OCI-LY3 (cell line): ENCODE measurements around the gene RIN3.

ENCODE experiments used
- H2AFZ ChIP-seq: fragments of 200-600, 300-600 bp; shearing (Covaris generic); 2 replicates; pipeline ENCODE4 v1.6.0; 2014; ENCODE audit warnings: antibody characterized with exemption, low read depth, low read length
- H3K27ac ChIP-seq: fragments of 200-600, 300-600 bp; sonication (generic); 2 replicates; pipeline ENCODE4 v1.5.1; 2014; ENCODE audit warnings: mild to moderate bottlenecking, low read length, moderate library complexity, mixed read lengths
- H3K27me3 ChIP-seq: fragments of 200-600, 300-600 bp; sonication (generic); 2 replicates; pipeline ENCODE4 v1.6.1; 2014; ENCODE audit warnings: low read depth, low read length, mixed read lengths
- H3K36me3 ChIP-seq: fragments of 200-600, 300-600 bp; sonication (generic); replicated peaks from 2 replicates; pipeline ENCODE3; 2014; ENCODE audit warnings: low read depth, low read length, mixed read lengths
- H3K4me1 ChIP-seq: fragments of 300-600, 200-600 bp; sonication (generic); 2 replicates; pipeline ENCODE4 v1.6.1; 2014; ENCODE audit warnings: low read length, mixed read lengths
- H3K4me2 ChIP-seq: fragments of 200-600, 300-600 bp; sonication (generic); 2 replicates; pipeline ENCODE4 v1.6.1; 2014; ENCODE audit warnings: low read length, mixed read lengths
- H3K4me3 ChIP-seq: fragments of 300-600, 200-600 bp; sonication (generic); 2 replicates; pipeline ENCODE4 v1.5.1; 2014; ENCODE audit warnings: antibody characterized with exemption, mild to moderate bottlenecking, low read length, moderate library complexity
- H3K79me2 ChIP-seq: fragments of 300-600, 200-600 bp; shearing (Covaris generic); 2 replicates; pipeline ENCODE4 v1.6.1; 2014; ENCODE audit warnings: mild to moderate bottlenecking, low read length, mixed read lengths
- H3K9ac ChIP-seq: fragments of 300-600, 200-600 bp; shearing (Covaris generic); 2 replicates; pipeline ENCODE4 v1.6.0; 2014; ENCODE audit warnings: mild to moderate bottlenecking, low read length, moderate library complexity
- H3K9me3 ChIP-seq: fragments of 200-600, 300-600 bp; shearing (Covaris generic); 2 replicates; pipeline ENCODE4 v1.6.1; 2014; ENCODE audit warnings: low read length, mixed read lengths; ENCODE audit not compliant: insufficient read depth
- H4K20me1 ChIP-seq: fragments of 200-600, 300-600 bp; sonication (generic); 2 replicates; pipeline ENCODE4 v1.6.1; 2016; ENCODE audit warnings: low read length, mixed read lengths; ENCODE audit not compliant: insufficient read depth
- CTCF ChIP-seq: fragments of 200-600, 300-600 bp; sonication (generic); IDR thresholded peaks from 2 replicates; pipeline ENCODE4 v1.5.1; 2014; ENCODE audit warnings: antibody characterized with exemption, low read length, low read depth
- EZH2phosphoT487 ChIP-seq: fragments of 200-600 bp; shearing (Covaris generic); IDR thresholded peaks from 2 replicates; pipeline ENCODE4 v1.6.1; 2018; ENCODE audit warnings: antibody characterized with exemption, mixed run types, low read depth

Gene RIN3

GRCh38 chr14:92491782-92492181, 21.8 kb upstream of the RIN3 start:
- Histone ChIP-seq H4K20me1 (no peaks in the 10 kb centered on the region), H2AFZ (no peak overlapping the region), H3K9me3 (no peaks in the 10 kb centered on the region), H3K27ac (no peak overlapping the region), H3K36me3 (no peaks in the 10 kb centered on the region), H3K4me1 (peaks cover 20% of the 10 kb centered on the region), H3K4me2 (no peak overlapping the region), H3K27me3 (peaks cover 9% of the 10 kb centered on the region; the same call in 1 of the 2 replicates), H3K9ac (no peak overlapping the region), H3K4me3 (no peak overlapping the region), H3K79me2 (no peaks in the 10 kb centered on the region)
- no peak for TF ChIP-seq EZH2phosphoT487
- TF ChIP-seq CTCF: no peak

DNA sequence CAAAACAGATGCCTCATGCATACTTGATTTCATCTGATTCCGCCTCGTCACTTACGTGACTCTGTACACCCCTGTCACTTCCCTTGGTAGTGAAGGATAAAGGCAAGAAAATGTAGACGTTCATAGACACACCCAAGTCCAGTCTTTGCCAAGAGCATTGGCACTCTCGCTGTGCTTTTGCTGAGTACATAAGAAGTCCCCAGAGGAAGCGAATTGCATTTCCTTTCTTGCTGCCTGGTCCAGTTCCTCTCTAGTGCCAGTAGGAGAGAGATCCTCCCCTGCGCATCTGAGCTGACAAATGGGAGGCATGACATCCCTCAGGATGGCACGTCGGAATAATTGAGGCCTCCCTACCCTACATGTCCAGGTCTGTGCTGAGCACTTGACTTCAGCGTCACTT, 21.3 kb upstream of the RIN3 start:
- Histone ChIP-seq H3K36me3 (no peaks in the 10 kb centered on the region), H3K27ac (no peak overlapping the region), H3K9ac (no peak overlapping the region), H3K4me1 (peaks cover 20% of the 10 kb centered on the region), H3K27me3 (peaks cover 4% of the 10 kb centered on the region; the same call in 1 of the 2 replicates), H3K9me3 (no peaks in the 10 kb centered on the region), H3K79me2 (no peaks in the 10 kb centered on the region), H3K4me3 (no peak overlapping the region), H3K4me2 (no peak overlapping the region), H2AFZ (no peak overlapping the region), H4K20me1 (no peaks in the 10 kb centered on the region)
- no peak for TF ChIP-seq EZH2phosphoT487
- TF ChIP-seq CTCF: no peak

DNA sequence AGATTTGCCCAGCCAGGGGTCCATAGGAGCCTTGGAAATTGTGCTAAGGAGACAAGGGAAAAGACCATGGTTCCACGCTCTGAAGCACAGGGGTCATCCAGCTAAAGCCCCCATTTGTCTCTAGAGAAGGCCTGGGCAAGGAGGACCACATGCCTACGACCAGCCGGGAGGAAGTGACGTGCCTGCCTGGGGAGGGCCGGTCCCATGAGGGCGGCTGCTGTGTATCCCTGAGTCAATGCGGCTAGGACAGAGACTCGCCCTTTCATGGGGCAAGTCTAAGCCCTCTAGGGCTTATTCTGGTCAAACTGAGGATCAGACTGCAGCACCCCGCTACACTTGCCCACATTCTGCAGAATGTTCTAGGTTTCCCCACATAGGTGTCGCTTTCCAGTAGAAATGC, 20.6 kb upstream of the RIN3 start:
- H3K9me3 ChIP-seq: no peaks in the 10 kb centered on the region
- no peaks in the 10 kb centered on the region; the same call in 1 of the 2 replicates for H3K27me3 ChIP-seq
- no peak overlapping the region for H3K4me2 ChIP-seq
- no peak for TF ChIP-seq CTCF
- H3K27ac ChIP-seq: no peak overlapping the region
- peaks cover 20% of the 10 kb centered on the region for H3K4me1 ChIP-seq
- H3K36me3 ChIP-seq: no peaks in the 10 kb centered on the region
- no peak overlapping the region for H3K9ac ChIP-seq
- no peaks in the 10 kb centered on the region for H3K79me2 ChIP-seq
- H3K4me3 ChIP-seq: no peak overlapping the region
- no peak overlapping the region for H2AFZ ChIP-seq
- H4K20me1 ChIP-seq: no peaks in the 10 kb centered on the region

GRCh38 chr14:92493492-92493891, 20.1 kb upstream of the RIN3 start:
- H3K36me3 ChIP-seq: no peaks in the 10 kb centered on the region
- no peak overlapping the region for H3K4me2 ChIP-seq
- no peaks in the 10 kb centered on the region for H3K9me3 ChIP-seq
- H3K4me3 ChIP-seq: no peak overlapping the region
- TF ChIP-seq CTCF: no peak
- no peak for TF ChIP-seq EZH2phosphoT487
- H3K27ac ChIP-seq: no peak overlapping the region
- H3K27me3 ChIP-seq: no peaks in the 10 kb centered on the region; the same call in 1 of the 2 replicates
- H3K4me1 ChIP-seq: peaks cover 20% of the 10 kb centered on the region
- H3K9ac ChIP-seq: no peak overlapping the region
- H3K79me2 ChIP-seq: no peaks in the 10 kb centered on the region
- no peak overlapping the region for H2AFZ ChIP-seq
- no peaks in the 10 kb centered on the region for H4K20me1 ChIP-seq
